COLO668 (cell line): Measurements from ENCODE around the gene SLC9A3.

Experiments used
- DNase-seq: peaks from one replicate; lab custom pipeline; 2025; ENCODE audit not compliant: unreplicated experiment; lab: John Stamatoyannopoulos, UW

The SLC9A3 gene

GRCh38 chr5:539469-540070 is 15.3 kb upstream of the SLC9A3 start:
- DNase-seq, result no peak

- DNase-seq, result no peak
These were observed 14.7 kb upstream of the SLC9A3 start for GRCh38 chr5:538801-539468.

GRCh38 chr5:538271-538771 is 14.1 kb upstream of the SLC9A3 start:
- no peak for DNase-seq

GRCh38 chr5:537621-538071 is 13.4 kb upstream of the SLC9A3 start:
- no peak for DNase-seq

GRCh38 chr5:537098-537497 is 12.8 kb upstream of the SLC9A3 start:
- DNase-seq, result no peak

GRCh38 chr5:535846-536698 is 11.8 kb upstream of the SLC9A3 start:
- DNase-seq, result peak; percentile 78

GRCh38 chr5:534743-535671 is 10.8 kb upstream of the SLC9A3 start:
- no peak for DNase-seq

GRCh38 chr5:533955-534742 is 9.9 kb upstream of the SLC9A3 start:
- DNase-seq, result no peak

GRCh38 chr5:533243-533954 is 9.2 kb upstream of the SLC9A3 start:
- no peak for DNase-seq

- no peak for DNase-seq
These were observed 8.4 kb upstream of the SLC9A3 start for GRCh38 chr5:532521-533242.

- no peak for DNase-seq
These were observed 7.6 kb upstream of the SLC9A3 start for GRCh38 chr5:531749-532315.

GRCh38 chr5:531101-531748 is 7.0 kb upstream of the SLC9A3 start:
- peak; percentile 88 for DNase-seq

- DNase-seq, result no peak
These were observed 6.0 kb upstream of the SLC9A3 start for GRCh38 chr5:530001-530955.

- DNase-seq, result peak; percentile 62
These were observed 4.6 kb upstream of the SLC9A3 start for GRCh38 chr5:528629-529511.
